ENCODE results near the gene ROPN1B. TPM values are rescaled to one million over a fixed set of nuclear protein-coding genes. Genes with fewer than 3 reads are reported as not detected.

ROPN1B gene
- polyA plus RNA-seq, 6 donors from 2014 or later: 0.19 TPM; not detected in 5

DNA sequence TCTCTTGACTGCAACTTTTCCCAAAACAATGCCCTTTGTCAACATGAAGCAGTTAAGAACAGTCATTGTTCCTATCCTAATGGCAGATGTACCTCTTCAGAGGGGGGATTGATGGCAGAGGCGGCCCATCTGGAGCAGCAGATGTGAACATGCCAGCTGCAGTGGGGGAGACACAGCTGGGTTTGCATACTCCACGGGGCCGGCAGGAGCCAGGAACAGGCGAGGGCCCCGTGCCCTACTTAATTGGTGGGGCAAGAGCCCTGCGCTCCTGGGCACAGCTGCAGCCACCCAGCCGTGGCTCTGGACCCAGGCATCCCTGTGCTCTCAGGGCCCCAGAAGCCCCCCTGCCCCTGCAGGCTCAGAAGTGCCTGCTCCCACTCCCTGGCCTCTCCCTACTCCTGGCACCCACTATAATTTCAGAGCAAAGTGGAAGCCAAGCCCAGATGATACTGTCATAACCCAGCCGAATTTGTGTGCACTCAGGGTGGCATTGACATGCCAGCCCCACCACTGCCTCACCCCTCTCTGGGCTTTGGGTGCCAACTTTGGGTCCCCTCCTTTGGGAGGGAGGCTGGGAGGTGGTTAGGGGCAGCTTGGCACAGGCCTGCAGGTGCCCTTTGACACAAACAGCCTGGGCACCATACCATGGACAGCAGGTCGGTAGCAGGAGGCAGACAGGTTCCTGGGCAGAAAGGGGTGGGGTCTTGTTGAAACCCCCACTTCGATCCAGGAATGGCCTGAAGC, 34.6 kb downstream of the ROPN1B start:
- no peaks in the 10 kb centered on the region for H3K27me3 Mint-ChIP-seq
- H3K4me3 Mint-ChIP-seq: no peak overlapping the region
- ATAC-seq (ENCODE audit: low read depth in 2 of 2) (no peak), DNase-seq (no peak)
- H3K36me3 Mint-ChIP-seq: peaks cover 14 to 44% of the 10 kb centered on the region in 2 donors
- peaks cover 4 to 39% (median 28%) of the 10 kb centered on the region in 7 donors for H3K9me3 Mint-ChIP-seq
- H3K4me1 Mint-ChIP-seq: no peaks in the 10 kb centered on the region
- H3K27ac Mint-ChIP-seq: no peak overlapping the region

DNA sequence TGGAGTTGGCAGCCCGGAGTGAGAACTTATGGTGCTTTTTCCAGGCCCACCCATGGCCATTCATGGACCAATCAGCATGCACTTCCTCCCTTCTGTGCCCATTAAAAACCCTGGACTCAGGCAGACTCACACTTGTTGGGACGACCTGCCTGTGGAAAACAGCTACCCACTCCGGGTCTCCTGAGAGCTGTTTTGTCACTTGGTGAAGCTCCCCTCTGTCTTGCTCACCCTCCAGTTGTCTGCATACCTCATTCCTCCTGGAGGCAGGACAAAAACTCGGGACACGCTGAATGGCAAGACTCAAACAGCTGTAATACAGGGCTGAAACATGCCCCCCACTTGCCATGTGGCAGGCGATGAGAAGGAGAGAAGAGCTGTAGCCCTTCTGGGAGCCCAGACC, 35.2 kb downstream of the ROPN1B start:
- Mint-ChIP-seq H3K27me3 (no peaks in the 10 kb centered on the region), H3K4me1 (no peaks in the 10 kb centered on the region), H3K9me3 (peaks cover 4 to 33% (median 22%) of the 10 kb centered on the region in 7 donors), H3K27ac (peak overlapping the region in 1 of 6 donors; percentile 72), H3K4me3 (no peak overlapping the region), H3K36me3 (peaks cover 20 to 44% of the 10 kb centered on the region in 2 donors)
- ATAC-seq (ENCODE audit: low read depth in 2 of 2) (no peak), DNase-seq (no peak)

DNA sequence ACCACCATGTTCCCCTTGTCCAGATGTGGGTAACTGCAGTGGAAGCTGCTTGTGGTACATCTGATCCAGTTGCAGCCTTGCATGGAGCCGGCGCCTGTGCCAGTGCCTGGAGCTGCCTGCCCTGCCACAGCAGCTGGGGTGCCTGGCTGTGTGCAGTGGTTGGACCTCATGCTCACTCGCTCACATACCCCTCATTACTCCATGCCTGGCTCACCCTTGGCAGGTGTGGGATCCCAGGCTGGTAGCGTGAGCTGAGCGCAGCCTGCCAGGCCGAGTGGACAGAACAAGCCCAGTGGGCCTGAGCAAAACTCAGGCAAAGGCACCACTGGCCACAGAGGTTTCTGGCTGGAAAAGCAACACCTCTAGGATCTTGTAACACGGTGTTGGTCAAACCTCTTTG, 35.7 kb downstream of the ROPN1B start:
- H3K36me3 Mint-ChIP-seq: peaks cover 24 to 41% of the 10 kb centered on the region in 2 donors
- H3K4me3 Mint-ChIP-seq: no peak overlapping the region
- H3K4me1 Mint-ChIP-seq: no peaks in the 10 kb centered on the region
- no peaks in the 10 kb centered on the region for H3K27me3 Mint-ChIP-seq
- H3K27ac Mint-ChIP-seq: no peak overlapping the region
- peaks cover 4 to 29% (median 17%) of the 10 kb centered on the region in 7 donors for H3K9me3 Mint-ChIP-seq
- DNase-seq: no peak
- ATAC-seq (ENCODE audit: low read depth in 2 of 2): no peak

DNA sequence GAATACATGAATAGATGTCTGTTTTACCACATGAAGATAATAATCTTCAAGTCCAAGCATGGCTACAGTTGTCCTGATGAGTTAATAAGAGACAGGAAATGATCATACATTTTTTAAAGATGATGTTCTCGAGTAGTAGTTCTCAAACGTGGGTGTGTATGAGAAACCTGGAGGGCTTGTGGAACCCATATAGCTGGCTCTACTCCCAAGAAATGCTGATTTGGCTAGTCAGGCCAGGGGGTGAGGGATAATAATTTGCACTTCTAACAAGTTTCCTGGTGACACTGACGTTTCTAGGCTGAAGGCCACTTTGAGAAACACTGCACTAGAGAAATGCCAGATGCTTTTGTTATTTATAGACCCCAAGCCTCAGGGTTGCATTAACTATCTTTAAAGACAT, 37.0 kb downstream of the ROPN1B start:
- Mint-ChIP-seq H3K27ac (no peak overlapping the region), H3K36me3 (peaks cover 24 to 44% of the 10 kb centered on the region in 2 donors), H3K4me3 (no peak overlapping the region), H3K9me3 (peaks cover 4 to 19% (median 10%) of the 10 kb centered on the region in 7 donors), H3K27me3 (no peaks in the 10 kb centered on the region), H3K4me1 (no peaks in the 10 kb centered on the region)
- no peak for ATAC-seq (ENCODE audit: low read depth in 2 of 2)
- DNase-seq: no peak

DNA sequence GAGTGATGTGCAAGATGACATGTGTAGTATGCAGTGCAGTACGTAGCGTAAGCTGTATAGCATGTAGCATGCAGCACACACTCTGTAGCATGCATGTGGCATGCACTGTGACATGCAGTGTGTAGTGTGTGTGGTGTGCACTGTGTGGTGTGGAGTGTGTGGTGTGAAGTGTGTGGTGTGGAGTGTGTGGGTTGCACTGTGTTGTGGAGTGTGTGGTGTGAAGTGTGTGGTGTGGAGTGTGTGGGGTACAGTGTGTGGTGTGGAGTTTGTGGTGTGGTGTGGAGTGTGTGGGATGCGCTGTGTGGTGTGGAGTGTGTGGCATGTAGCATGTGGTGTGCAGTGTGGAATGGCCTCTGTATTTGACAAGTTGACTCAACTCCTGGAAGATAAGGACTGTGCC, 39.2 kb downstream of the ROPN1B start:
- Mint-ChIP-seq H3K36me3 (peaks cover 42 to 55% of the 10 kb centered on the region in 2 donors), H3K9me3 (peaks cover 0 to 11% (median 0%) of the 10 kb centered on the region in 7 donors), H3K27ac (peak overlapping the region in 1 of 6 donors; percentile 26), H3K4me3 (no peak overlapping the region), H3K27me3 (no peaks in the 10 kb centered on the region), H3K4me1 (no peaks in the 10 kb centered on the region)
- DNase-seq (no peak), ATAC-seq (ENCODE audit: low read depth in 2 of 2) (no peak)

DNA sequence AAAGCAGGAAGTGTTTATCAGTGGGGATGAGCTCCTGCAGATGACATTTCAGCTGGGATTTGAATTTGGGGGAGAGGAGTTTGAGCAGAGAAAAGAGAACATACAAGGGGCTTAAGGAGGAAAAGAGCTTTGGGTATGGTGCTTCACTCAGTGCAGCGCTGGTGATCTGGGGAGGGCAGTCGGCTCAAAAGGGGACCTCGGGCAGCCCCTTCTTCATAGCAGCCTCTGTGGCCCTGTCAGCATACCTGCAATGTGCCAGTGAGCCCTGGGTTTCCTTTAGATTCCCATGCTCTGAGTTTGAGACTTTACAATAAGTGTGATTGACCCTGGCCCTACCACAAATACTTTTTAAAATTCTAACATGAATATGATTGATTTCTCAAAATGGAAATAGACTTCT, 40.2 kb downstream of the ROPN1B start:
- Mint-ChIP-seq H3K4me3 (no peak overlapping the region), H3K9me3 (peaks cover 0 to 11% (median 0%) of the 10 kb centered on the region in 7 donors), H3K36me3 (peaks cover 47 to 64% of the 10 kb centered on the region in 2 donors), H3K27ac (no peak overlapping the region), H3K27me3 (no peaks in the 10 kb centered on the region), H3K4me1 (no peaks in the 10 kb centered on the region)
- ATAC-seq (ENCODE audit: low read depth in 2 of 2) (no peak), DNase-seq (no peak)

DNA sequence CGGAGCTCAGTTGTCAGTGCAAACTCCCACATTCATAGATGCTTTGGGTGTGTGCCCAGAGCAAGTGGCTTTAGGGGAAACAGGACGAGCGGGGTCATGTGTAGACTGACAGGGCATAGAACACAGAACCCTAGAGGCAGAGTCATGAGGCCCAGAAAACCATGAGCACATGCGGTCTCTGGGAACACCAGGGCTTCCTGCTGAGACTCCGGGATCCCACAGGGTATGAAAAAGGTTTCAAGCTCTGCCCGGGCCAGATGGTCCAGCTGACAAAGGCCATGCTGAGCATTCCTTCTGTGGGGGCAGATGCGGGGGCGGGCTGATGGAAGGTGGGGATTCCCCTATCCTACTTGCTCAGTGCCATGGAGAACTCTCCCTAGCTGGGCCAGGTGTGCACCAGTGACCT, 44.8 kb downstream of the ROPN1B start:
- Mint-ChIP-seq H3K27me3 (no peaks in the 10 kb centered on the region), H3K27ac (no peak overlapping the region), H3K4me3 (no peak overlapping the region), H3K9me3 (peaks cover 0 to 11% (median 0%) of the 10 kb centered on the region in 7 donors), H3K36me3 (peaks cover 45 to 58% of the 10 kb centered on the region in 2 donors), H3K4me1 (no peaks in the 10 kb centered on the region)
- no peak for ATAC-seq (ENCODE audit: low read depth in 2 of 2)
- DNase-seq: no peak

DNA sequence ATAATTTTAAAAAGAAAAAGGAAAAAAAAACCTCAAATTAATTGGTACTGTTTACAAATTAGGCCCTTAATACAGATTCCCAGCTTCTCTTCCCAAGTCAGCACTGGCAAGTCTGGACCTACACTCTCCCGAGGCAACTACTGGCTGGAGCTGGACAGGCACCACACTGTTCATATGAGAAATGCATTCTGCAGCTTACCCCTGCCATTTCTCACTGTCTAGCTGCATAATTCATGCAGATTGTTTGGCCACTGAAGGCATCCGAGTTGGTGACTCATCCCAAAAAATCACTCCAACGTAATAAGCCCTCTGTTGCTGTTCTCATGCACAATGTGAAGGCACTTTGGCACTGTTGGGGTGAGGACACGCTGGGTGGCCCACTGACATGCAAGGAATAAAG, 45.3 kb downstream of the ROPN1B start:
- no peak for DNase-seq
- Mint-ChIP-seq H3K27me3 (no peaks in the 10 kb centered on the region), H3K4me1 (no peaks in the 10 kb centered on the region), H3K4me3 (no peak overlapping the region), H3K27ac (peak overlapping the region in 1 of 6 donors; percentile 42), H3K36me3 (peaks cover 41 to 53% of the 10 kb centered on the region in 2 donors), H3K9me3 (peaks cover 0 to 11% (median 0%) of the 10 kb centered on the region in 7 donors)
- ATAC-seq (ENCODE audit: low read depth in 2 of 2): no peak

DNA sequence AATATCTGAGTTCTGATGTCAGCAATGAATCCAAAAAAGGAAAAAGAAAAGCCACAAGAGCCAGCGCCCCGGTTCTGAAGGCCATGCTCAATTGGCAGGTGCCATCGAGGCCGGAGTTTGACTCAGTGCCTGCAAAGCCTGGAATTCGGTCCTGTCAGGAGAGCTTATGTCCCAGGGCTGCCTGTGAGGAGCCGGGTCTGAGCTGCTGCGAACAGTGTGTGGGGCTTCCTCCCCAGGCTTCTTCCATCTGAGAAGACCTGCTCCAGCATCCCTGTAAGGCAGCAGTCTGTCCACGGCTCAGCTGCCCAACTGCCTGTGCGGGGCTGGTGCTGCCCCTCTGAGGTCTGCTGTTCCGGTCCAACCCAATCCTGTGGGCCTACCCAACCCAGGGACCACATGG, 46.1 kb downstream of the ROPN1B start:
- no peak for DNase-seq
- H3K4me3 Mint-ChIP-seq: no peak overlapping the region
- no peak overlapping the region for H3K27ac Mint-ChIP-seq
- H3K27me3 Mint-ChIP-seq: no peaks in the 10 kb centered on the region
- no peak for ATAC-seq (ENCODE audit: low read depth in 2 of 2)
- peaks cover 37 to 52% of the 10 kb centered on the region in 2 donors for H3K36me3 Mint-ChIP-seq
- peaks cover 0 to 11% (median 0%) of the 10 kb centered on the region in 7 donors for H3K9me3 Mint-ChIP-seq
- no peaks in the 10 kb centered on the region for H3K4me1 Mint-ChIP-seq

DNA sequence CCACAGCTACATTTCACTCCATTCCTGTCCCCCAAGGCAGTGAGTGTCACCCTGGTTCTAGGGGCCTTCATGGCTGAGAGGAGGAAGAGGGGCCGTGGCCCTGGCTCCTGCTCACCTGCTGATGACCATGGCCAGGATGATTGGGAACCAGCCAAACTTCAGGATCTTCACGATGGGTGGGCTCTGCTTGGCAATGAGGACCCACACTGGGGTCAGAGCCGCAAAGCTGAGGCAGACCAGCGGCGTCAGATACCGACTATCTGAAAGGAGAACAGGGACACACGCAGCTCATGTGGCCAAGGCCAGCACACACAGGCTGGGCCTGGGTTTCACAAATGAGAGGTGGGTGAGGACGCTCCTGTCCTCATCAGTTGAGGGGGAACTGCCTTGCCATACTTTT, 47.6 kb downstream of the ROPN1B start:
- no peak for ATAC-seq (ENCODE audit: low read depth in 2 of 2)
- H3K36me3 Mint-ChIP-seq: peaks cover 35 to 42% of the 10 kb centered on the region in 2 donors
- H3K4me3 Mint-ChIP-seq: no peak overlapping the region
- DNase-seq: no peak
- H3K9me3 Mint-ChIP-seq: peaks cover 0 to 5% (median 0%) of the 10 kb centered on the region in 7 donors
- no peaks in the 10 kb centered on the region for H3K4me1 Mint-ChIP-seq
- H3K27ac Mint-ChIP-seq: no peak overlapping the region
- H3K27me3 Mint-ChIP-seq: no peaks in the 10 kb centered on the region

DNA sequence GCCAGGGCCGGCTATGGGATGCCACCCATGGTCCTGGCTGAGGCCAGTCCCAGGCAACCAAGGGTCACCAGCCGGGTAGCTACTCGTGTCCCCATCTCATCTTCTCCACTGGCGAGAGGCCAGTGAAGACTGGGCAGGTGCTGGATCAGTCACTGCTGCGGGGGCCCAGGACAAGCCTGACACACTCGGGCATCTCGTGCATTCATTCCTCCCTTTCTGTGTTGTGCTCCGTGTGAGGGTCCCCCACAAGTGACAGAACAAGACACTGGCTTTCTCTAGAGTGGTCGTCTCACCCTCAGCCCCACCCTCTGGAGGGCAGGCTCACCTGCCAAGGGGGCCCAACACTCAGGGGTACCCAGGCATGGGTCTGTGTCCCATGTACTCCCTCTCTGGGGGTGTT, 48.4 kb downstream of the ROPN1B start:
- Mint-ChIP-seq H3K27ac (no peak overlapping the region), H3K36me3 (peaks cover 35% of the 10 kb centered on the region in 2 donors), H3K4me3 (no peak overlapping the region), H3K27me3 (no peaks in the 10 kb centered on the region), H3K9me3 (no peaks in the 10 kb centered on the region), H3K4me1 (no peaks in the 10 kb centered on the region)
- no peak for ATAC-seq (ENCODE audit: low read depth in 2 of 2)
- no peak for DNase-seq

DNA sequence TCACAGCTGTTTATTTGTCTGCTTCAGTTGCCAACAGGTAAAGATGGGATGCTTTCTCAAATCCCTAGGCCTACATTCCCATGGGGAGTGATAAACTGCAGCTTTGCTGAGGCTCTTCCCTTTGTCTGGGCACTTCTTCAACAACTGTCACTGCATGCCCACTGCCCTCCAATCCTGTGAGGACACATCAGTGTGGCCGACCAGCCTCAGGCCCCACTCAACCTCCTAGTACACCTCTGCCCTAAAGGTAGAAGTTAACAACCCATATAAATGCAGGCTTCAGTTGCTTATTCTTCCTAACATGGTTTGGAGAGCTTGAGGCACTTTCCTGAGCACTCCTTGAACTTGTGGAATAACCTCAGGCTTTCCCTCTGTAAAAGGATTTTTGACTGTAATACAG, 49.6 kb downstream of the ROPN1B start:
- Mint-ChIP-seq H3K27me3 (no peaks in the 10 kb centered on the region), H3K9me3 (no peaks in the 10 kb centered on the region), H3K4me3 (no peak overlapping the region), H3K27ac (no peak overlapping the region), H3K36me3 (peaks cover 23 to 31% of the 10 kb centered on the region in 2 donors), H3K4me1 (no peaks in the 10 kb centered on the region)
- ATAC-seq (ENCODE audit: low read depth in 2 of 2): no peak
- no peak for DNase-seq

DNA sequence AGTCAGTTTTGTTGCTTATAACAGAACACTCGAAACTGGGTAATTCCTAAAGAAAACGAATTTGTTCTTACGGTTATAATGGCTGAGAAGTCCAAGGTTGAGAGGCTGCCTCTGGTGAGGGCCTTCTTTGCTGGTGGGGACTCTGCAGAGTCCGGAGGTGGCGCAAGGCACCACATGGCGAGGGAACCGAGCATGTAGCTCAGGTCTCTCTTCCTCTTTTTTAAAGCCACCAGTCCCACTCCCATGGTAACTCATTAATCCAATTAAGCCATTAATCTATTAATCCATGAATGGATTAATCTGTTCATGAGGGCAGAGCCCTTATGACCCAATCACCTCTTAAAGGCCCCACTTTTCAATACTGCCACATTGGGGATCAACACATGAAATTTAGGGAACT, 50.0 kb downstream of the ROPN1B start:
- peaks cover 18 to 28% of the 10 kb centered on the region in 2 donors for H3K36me3 Mint-ChIP-seq
- DNase-seq (no peak), ATAC-seq (ENCODE audit: low read depth in 2 of 2) (no peak)
- no peak overlapping the region for H3K4me3 Mint-ChIP-seq
- no peaks in the 10 kb centered on the region for H3K4me1 Mint-ChIP-seq
- no peak overlapping the region for H3K27ac Mint-ChIP-seq
- no peaks in the 10 kb centered on the region for H3K9me3 Mint-ChIP-seq
- no peaks in the 10 kb centered on the region for H3K27me3 Mint-ChIP-seq

DNA sequence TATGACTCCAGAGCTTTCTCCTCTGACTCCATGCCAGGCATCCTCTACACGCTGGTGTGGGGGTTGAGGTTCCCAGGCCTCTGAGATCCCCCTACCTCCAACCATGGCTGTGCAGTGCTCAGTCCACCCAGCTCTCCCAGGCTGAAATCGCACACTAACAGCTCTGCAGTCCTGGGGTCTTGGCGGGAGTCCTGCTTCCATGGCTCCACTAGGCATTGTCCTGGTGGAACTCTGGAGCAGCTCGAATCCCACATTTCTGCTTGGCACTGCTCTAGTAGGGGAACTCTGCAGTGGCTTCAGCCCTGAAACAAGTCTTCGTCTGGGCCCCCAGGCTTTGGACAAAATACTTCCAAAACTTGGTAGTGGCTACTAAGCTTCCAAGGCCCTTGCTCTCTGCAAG, 50.7 kb downstream of the ROPN1B start:
- H3K4me3 Mint-ChIP-seq: no peak overlapping the region
- DNase-seq (no peak), ATAC-seq (ENCODE audit: low read depth in 2 of 2) (no peak)
- H3K27me3 Mint-ChIP-seq: no peaks in the 10 kb centered on the region
- no peak overlapping the region for H3K27ac Mint-ChIP-seq
- H3K36me3 Mint-ChIP-seq: peaks cover 12 to 28% of the 10 kb centered on the region in 2 donors
- no peaks in the 10 kb centered on the region for H3K4me1 Mint-ChIP-seq
- H3K9me3 Mint-ChIP-seq: no peaks in the 10 kb centered on the region
